Pericardium fibroblast (primary cell): ENCODE measurements around the gene ABRAXAS1. TPM values are rescaled to one million over a fixed set of nuclear protein-coding genes. Genes with fewer than 3 reads are reported as not detected.

Experiments
- total RNA-seq: library from RNA; depleted of rRNA; stranded (reverse); fragments of >200 nt; gene quantifications from 2 replicates; pipeline ENCODE4 v1.2.3, GENCODE V29; 2015

Gene ABRAXAS1
- total RNA-seq = 16.9 and 19.5 TPM in 2 replicates

GRCh38 chr4:83484500-83485461 is at the start of gene ABRAXAS1:
Gene ABRAXAS1 (minus strand): TSS chr4:83485100. CDS start chr4:83485072, 28 bp downstream.

GRCh38 chr4:83455281-83456183 is 29.4 kb downstream of the ABRAXAS1 start, which contains the start of the genes HELQ and MRPS18C:
Gene HELQ (minus strand): TSS chr4:83455823. CDS start chr4:83455693, 130 bp downstream.
Gene MRPS18C (plus strand): TSS chr4:83456058. CDS start chr4:83456078, 20 bp downstream.

Other genes with a start within 250 kb of the ABRAXAS1 start
- gene COQ2, start 200.3 kb downstream of the ABRAXAS1 start, total RNA-seq = 11.7 and 14.6 TPM in 2 replicates
- gene HPSE, start 150.3 kb downstream of the ABRAXAS1 start, total RNA-seq = 3.7 and 13.0 TPM in 2 replicates
- gene HELQ, start 29.3 kb downstream of the ABRAXAS1 start, total RNA-seq = 7.6 and 8.9 TPM in 2 replicates
- gene MRPS18C, start 29.0 kb downstream of the ABRAXAS1 start, total RNA-seq = 14.1 and 14.5 TPM in 2 replicates
- gene GPAT3, start 51.0 kb upstream of the ABRAXAS1 start, total RNA-seq = 4.3 and 4.4 TPM in 2 replicates